AG04449 (cell line): Measurements from ENCODE around the gene POLE3.

Experiments
- CTCF ChIA-PET: fragments of 350-600 bp; formaldehyde crosslinking; extraction: SDS; loops from one replicate; lab custom pipeline; 2021; ENCODE audit warnings: antibody characterized with exemption; lab: Yijun Ruan, JAX
- POLR2A ChIA-PET: fragments of 400-600, 350-600 bp; formaldehyde crosslinking; extraction: SDS; loops from one replicate; lab custom pipeline; 2020; ENCODE audit warnings: antibody characterized with exemption, inconsistent platforms; lab: Yijun Ruan, JAX
- DNase-seq: peaks from one replicate; pipeline ENCODE4 v3.0.0-alpha.2; 2010; ENCODE audit warnings: low read depth, low spot score
- H3K4me3 ChIP-seq: 2 replicates; pipeline ENCODE4 v1.5.1; 2011; ENCODE audit warnings: low read depth, mild to moderate bottlenecking, control low read depth, low read length
- TF ChIP-seq, protein P1 (sequence below): IDR thresholded peaks from one replicate; pipeline ENCODE4 v1.5.1; 2011; ENCODE audit warnings: mild to moderate bottlenecking, moderate library complexity, low read length, control low read depth, inconsistent platforms; ENCODE audit not compliant: insufficient read depth; ENCODE audit errors: missing control alignments

The POLE3 gene

DNA sequence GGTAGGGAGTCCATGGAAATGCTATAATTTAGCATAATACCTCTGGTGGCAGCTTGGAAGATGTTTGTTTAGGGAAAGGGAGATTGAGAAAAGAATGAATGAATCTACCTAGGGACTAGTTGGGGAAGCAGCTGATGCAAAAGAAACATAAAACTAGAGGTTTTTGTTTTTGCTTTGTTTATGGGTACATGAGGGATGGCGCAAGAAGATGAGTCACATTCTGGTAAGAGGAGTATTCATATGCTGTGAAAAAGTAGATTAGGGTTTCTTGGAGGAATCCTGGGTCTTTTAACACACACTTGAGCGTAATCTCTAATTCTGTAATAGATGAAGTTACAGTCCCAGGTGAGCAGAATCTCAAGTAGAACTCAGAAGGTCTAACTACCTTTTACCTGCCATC lies 17.2 kb upstream of the POLE3 start:
- no peak for DNase-seq
- H3K4me3 ChIP-seq, result no peak overlapping the region
- ChIA-PET POLR2A (no interaction called here), CTCF (interaction anchor here (1.1 to 3.5 kb wide), 2 partner anchors 162 to 230 kb away, joined by 3 to 17 read pairs; no protein-coding TSS in a partner anchor)
- TF ChIP-seq, protein P1, sequence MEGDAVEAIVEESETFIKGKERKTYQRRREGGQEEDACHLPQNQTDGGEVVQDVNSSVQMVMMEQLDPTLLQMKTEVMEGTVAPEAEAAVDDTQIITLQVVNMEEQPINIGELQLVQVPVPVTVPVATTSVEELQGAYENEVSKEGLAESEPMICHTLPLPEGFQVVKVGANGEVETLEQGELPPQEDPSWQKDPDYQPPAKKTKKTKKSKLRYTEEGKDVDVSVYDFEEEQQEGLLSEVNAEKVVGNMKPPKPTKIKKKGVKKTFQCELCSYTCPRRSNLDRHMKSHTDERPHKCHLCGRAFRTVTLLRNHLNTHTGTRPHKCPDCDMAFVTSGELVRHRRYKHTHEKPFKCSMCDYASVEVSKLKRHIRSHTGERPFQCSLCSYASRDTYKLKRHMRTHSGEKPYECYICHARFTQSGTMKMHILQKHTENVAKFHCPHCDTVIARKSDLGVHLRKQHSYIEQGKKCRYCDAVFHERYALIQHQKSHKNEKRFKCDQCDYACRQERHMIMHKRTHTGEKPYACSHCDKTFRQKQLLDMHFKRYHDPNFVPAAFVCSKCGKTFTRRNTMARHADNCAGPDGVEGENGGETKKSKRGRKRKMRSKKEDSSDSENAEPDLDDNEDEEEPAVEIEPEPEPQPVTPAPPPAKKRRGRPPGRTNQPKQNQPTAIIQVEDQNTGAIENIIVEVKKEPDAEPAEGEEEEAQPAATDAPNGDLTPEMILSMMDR, result no peak

DNA sequence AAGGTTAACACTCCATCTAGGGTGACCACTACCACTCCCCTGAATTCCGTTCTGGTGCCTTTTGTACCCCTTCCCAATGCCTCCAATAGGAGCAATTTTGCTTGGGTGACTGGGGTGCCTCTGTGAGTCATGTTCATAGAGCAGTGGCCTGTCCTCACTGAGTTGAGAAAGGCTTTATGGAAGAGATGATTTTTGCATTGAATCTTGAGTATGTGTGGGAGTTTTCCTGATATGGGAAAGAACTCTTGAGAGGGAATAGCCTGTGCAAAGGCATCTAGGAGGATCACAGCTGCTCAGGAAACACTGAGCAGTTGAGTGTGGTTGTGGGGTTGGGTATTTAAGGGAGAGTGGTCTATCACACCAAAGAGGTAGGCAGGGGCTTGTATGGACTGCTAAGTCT lies 16.2 kb upstream of the POLE3 start:
- no peak for DNase-seq
- ChIA-PET CTCF (interaction anchor here (1.1 to 3.5 kb wide), 3 partner anchors 163 to 231 kb away, joined by 3 to 17 read pairs (median 3); no protein-coding TSS in a partner anchor), POLR2A (no interaction called here)
- H3K4me3 ChIP-seq, result no peak overlapping the region
- TF ChIP-seq, protein P1, result no peak

DNA sequence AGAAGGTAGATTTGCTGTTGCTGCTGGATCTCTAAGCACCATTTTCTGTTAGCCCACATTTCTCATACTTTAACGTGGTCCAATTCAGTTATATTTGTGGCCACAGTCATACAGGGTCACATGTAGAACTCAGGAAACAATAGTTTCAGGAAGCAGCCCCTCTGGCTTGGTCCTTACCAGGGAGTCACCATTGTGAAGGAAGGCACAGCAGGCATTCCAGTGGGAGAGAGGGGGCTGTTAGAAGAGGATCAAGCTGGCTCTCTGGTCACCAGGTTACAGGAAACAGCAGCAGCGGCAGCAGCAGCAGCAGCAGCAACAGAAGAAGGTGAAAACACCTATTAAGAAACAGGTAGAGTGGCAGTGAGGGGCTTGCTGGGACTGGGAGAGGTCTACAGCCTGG lies 14.6 kb upstream of the POLE3 start:
- POLR2A ChIA-PET, result no interaction called here
- CTCF ChIA-PET, result interaction anchor here (0.7 to 2.1 kb wide), 3 partner anchors 20 to 230 kb away, joined by 3 to 8 read pairs (median 4); no protein-coding TSS in a partner anchor
- TF ChIP-seq, protein P1, result no peak
- no peak overlapping the region for H3K4me3 ChIP-seq
- DNase-seq, result no peak

DNA sequence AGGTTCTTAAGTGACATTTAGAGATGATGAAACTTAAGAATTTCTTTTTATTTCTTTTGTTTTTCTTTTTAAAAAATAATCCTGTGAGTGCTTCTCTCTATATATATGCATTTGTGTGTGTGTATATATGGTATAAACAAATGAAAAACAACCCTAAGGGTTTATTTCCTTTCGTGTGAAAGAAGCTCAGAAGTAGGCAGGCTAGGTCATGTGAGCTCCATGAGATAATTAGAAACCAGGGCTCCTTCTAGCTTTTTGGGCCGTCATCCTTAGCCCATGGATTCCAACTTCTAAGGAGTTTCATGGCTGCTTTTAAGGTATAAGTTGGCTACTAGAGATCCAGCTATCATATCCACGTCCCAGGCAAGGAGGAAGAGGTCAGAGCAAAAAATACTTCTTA lies 11.3 kb upstream of the POLE3 start:
- CTCF ChIA-PET, result interaction anchor here (1.1 to 2.4 kb wide), 4 partner anchors 9 to 234 kb away, joined by 3 to 7 read pairs (median 6); no protein-coding TSS in a partner anchor
- DNase-seq, result no peak
- POLR2A ChIA-PET, result no interaction called here
- TF ChIP-seq, protein P1, result no peak
- H3K4me3 ChIP-seq, result no peak overlapping the region

DNA sequence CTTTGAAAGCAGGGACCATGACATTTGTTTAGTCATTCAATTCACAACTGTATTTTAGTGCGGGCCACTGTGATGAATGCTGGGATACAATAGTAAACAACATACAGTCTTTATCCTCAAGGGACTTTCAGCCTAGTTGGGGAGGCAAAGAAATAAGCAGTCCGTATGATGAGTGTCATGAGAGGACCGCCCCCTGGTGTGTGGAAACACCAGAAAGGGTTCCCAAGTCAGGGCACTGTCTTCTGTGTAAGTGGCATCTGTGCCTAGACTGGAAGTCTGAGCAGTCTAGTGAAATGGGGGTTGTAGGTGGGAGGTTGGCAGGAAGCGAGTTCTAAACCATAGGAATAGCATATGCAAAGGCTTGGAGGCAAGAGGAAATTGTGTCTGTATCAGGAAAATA lies 6.9 kb upstream of the POLE3 start:
- POLR2A ChIA-PET, result no interaction called here
- DNase-seq, result no peak
- CTCF ChIA-PET, result interaction anchor here (1.0 kb wide), 1 partner anchor 10 kb away, joined by 5 read pairs; no protein-coding TSS in a partner anchor
- TF ChIP-seq, protein P1, result no peak
- no peak overlapping the region for H3K4me3 ChIP-seq

DNA sequence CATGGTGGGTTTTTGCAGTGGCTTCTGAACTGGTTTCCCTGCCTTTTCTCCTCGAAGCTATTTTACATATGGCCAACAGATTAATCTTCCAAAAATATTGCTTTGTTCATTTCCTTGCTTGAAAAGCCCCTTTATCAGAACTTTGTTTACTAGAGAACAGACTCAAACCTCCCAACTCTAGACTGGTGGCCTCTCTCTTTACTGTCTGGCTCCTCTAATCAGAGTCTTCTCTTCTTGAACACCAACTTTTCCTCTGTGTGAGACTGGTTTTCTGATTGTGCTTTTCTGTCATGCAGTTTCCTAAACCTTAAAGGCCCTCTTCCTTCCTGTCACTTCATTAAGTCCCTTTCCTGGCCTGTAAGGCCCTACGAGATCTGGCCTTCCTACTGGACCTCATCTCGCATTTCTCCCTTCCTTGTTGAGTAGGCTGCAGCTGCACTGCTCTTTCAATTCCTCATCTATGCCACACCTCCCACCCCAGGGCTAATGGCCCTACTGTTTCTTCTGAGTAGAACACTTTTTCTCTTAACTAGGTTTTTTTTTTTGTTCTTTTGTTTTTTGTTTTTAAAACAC lies 5.8 kb upstream of the POLE3 start:
- no peak overlapping the region for H3K4me3 ChIP-seq
- ChIA-PET CTCF (interaction anchor here (1.0 kb wide), 1 partner anchor 8 kb away, joined by 5 read pairs; no protein-coding TSS in a partner anchor), POLR2A (no interaction called here)
- TF ChIP-seq, protein P1, result no peak
- DNase-seq, result no peak
